Measurements from ENCODE around the gene ITGB1. TPM values are rescaled to one million over a fixed set of nuclear protein-coding genes. Genes with fewer than 3 reads are reported as not detected.

The ITGB1 gene
- total RNA-seq, 1 donor from 2014 or later = 307 TPM

DNA sequence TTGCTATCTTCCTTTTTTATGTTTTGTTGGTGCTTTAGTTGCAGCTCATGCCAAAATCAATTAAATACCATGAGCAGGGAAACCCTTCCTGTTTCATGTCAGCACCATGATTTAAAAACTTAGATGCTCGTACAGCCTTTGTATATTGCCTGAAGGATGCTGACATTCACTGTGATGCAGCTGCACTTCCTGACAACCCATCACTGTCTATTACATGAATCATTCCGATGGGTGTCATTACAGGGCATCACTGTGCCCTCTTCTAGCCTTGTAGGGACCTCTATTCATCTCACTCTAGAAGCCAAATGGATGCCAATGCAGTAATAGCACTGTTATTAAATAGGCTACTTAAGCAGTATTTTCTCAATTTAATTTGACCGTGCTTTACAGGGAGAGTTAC, 18.3 kb upstream of the ITGB1 start:
- H3K4me3 Mint-ChIP-seq = no peak overlapping the region
- H3K36me3 Mint-ChIP-seq = no peaks in the 10 kb centered on the region
- TF ChIP-seq, protein P1, sequence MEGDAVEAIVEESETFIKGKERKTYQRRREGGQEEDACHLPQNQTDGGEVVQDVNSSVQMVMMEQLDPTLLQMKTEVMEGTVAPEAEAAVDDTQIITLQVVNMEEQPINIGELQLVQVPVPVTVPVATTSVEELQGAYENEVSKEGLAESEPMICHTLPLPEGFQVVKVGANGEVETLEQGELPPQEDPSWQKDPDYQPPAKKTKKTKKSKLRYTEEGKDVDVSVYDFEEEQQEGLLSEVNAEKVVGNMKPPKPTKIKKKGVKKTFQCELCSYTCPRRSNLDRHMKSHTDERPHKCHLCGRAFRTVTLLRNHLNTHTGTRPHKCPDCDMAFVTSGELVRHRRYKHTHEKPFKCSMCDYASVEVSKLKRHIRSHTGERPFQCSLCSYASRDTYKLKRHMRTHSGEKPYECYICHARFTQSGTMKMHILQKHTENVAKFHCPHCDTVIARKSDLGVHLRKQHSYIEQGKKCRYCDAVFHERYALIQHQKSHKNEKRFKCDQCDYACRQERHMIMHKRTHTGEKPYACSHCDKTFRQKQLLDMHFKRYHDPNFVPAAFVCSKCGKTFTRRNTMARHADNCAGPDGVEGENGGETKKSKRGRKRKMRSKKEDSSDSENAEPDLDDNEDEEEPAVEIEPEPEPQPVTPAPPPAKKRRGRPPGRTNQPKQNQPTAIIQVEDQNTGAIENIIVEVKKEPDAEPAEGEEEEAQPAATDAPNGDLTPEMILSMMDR (IDR thresholded peaks at IDR 0.05; ENCODE audit: unreplicated experiment) = no peak
- peaks cover 25% of the 10 kb centered on the region for H3K4me1 Mint-ChIP-seq
- no peak for DNase-seq (ENCODE audit: low spot score in 2 of 2, unreplicated experiment in 2 of 2)
- H3K27ac Mint-ChIP-seq = no peak overlapping the region
- H3K9me3 Mint-ChIP-seq = no peaks in the 10 kb centered on the region
- H3K27me3 Mint-ChIP-seq (ENCODE audit: low read depth) = no peaks in the 10 kb centered on the region

DNA sequence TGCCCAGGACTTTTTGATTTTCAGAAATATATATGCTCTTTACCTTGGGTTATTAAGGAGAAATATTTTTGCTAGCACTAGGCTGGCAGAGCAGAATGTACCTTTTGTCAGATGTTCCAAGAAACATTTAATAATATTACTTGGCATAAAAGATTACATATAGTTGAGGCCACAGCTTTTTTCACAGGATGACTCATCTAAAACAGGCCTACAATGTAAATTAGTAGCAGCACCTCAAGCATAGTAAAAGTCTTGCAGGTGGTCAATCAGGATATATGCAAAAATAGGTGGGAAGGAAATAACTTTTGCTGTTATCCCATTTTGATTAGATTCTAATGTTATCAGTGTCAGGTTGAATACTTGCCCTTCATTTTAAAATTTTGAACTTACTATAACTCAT, 14.9 kb upstream of the ITGB1 start:
- no peaks in the 10 kb centered on the region for H3K27me3 Mint-ChIP-seq (ENCODE audit: low read depth)

DNA sequence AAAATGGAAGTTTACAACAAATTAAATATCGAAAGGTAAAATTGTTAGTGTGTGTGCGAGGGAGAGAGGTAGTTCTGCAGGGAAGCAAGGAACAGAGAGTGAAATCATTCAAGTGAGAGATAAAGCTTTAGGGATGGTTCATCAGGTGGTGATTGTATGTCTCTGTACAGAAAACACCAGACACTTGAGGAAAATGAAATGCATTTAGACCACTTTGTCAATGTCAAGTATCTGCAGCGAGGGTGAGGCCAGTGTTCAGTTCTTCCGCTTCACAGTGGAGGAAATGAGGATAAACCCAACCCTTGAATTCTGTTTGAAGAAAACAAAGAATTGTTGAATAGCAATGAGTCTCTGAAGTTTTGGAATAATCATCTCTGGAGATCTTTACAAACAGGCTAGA, 14.4 kb upstream of the ITGB1 start:
- peak overlapping the region; percentile 4 for H3K27ac Mint-ChIP-seq
- no peak overlapping the region for H3K4me3 Mint-ChIP-seq
- TF ChIP-seq, protein P1 (IDR thresholded peaks at IDR 0.05; ENCODE audit: unreplicated experiment) = no peak
- H3K27me3 Mint-ChIP-seq (ENCODE audit: low read depth) = no peaks in the 10 kb centered on the region
- no peak for DNase-seq (ENCODE audit: low spot score in 2 of 2, unreplicated experiment in 2 of 2)
- no peaks in the 10 kb centered on the region for H3K36me3 Mint-ChIP-seq
- no peaks in the 10 kb centered on the region for H3K9me3 Mint-ChIP-seq
- peaks cover 14% of the 10 kb centered on the region for H3K4me1 Mint-ChIP-seq

More for the DNA sequence above, 14.9 kb upstream of the ITGB1 start:
- no peaks in the 10 kb centered on the region for H3K9me3 Mint-ChIP-seq
- H3K36me3 Mint-ChIP-seq = no peaks in the 10 kb centered on the region
- peaks cover 14% of the 10 kb centered on the region for H3K4me1 Mint-ChIP-seq
- H3K27ac Mint-ChIP-seq = no peak overlapping the region
- no peak for DNase-seq (ENCODE audit: low spot score in 2 of 2, unreplicated experiment in 2 of 2)
- TF ChIP-seq, protein P1 (IDR thresholded peaks at IDR 0.05; ENCODE audit: unreplicated experiment) = no peak
- no peak overlapping the region for H3K4me3 Mint-ChIP-seq

DNA sequence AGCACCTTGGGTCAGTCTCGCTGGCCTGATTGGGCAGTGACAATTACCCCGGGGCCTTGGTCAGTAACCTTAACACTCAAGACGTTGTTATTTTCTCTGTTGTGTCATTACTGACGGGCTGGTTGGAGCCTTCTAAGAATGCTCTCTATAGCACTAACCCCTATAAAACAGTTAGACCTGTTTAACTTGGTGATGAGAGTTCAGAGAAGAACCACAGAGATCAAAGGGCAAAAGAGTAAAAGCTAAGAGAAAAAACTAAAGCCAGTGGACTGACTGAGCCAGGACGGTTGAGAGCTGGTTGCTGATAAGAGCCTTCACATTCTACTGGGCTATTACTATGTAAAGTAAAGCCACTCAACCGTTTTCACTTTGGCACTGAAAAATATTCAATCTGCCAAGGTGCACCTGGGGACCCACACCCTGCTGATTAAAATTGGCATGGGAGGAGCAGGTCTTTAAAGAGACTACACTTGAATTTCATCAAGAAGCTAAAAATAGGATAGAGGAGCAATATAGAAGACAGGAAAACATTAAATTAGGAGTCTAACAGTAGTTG, 13.6 kb upstream of the ITGB1 start:
- Mint-ChIP-seq H3K9me3 (peaks cover under 1% of the 10 kb centered on the region), H3K36me3 (no peaks in the 10 kb centered on the region), H3K27ac (no peak overlapping the region), H3K4me3 (no peak overlapping the region), H3K4me1 (peaks cover 14% of the 10 kb centered on the region), H3K27me3 (ENCODE audit: low read depth) (no peaks in the 10 kb centered on the region)
- TF ChIP-seq, protein P1 (IDR thresholded peaks at IDR 0.05; ENCODE audit: unreplicated experiment) = no peak
- DNase-seq (ENCODE audit: low spot score in 2 of 2, unreplicated experiment in 2 of 2) = no peak

- no peaks in the 10 kb centered on the region for H3K36me3 Mint-ChIP-seq
- H3K4me3 Mint-ChIP-seq = no peak overlapping the region
- no peaks in the 10 kb centered on the region for H3K27me3 Mint-ChIP-seq (ENCODE audit: low read depth)
- TF ChIP-seq, protein P1 (IDR thresholded peaks at IDR 0.05; ENCODE audit: unreplicated experiment) = no peak
- H3K4me1 Mint-ChIP-seq = peaks cover 14% of the 10 kb centered on the region
- no peak overlapping the region for H3K27ac Mint-ChIP-seq
- H3K9me3 Mint-ChIP-seq = peaks cover 7% of the 10 kb centered on the region
- no peak for DNase-seq (ENCODE audit: low spot score in 2 of 2, unreplicated experiment in 2 of 2)
Observed at GRCh38 chr10:32970910-32971309, 12.9 kb upstream of the ITGB1 start.

DNA sequence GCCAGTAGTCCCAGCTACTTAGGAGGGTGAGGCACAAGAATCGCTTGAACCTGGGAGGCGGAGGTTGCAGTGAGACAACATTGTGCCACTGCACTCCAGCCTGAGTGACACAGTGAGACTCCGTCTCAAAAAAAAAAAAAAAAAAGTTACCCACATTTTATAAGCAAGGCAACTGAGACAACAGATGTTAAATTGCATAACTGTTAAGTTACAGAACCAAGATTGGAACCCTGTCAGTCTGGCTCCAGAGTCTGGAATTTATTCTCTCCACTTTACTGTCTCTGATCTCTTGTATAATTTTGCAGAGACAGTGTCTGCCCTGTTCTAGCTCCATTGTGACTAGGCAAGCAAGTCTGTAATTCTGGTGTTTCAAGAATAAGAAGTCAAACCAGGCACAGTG, 6.2 kb upstream of the ITGB1 start:
- Mint-ChIP-seq H3K9me3 (peaks cover 9% of the 10 kb centered on the region), H3K4me3 (no peak overlapping the region), H3K4me1 (peaks cover 34% of the 10 kb centered on the region), H3K27me3 (ENCODE audit: low read depth) (no peaks in the 10 kb centered on the region), H3K36me3 (no peaks in the 10 kb centered on the region), H3K27ac (peak overlapping the region; percentile 23)
- no peak for DNase-seq (ENCODE audit: low spot score in 2 of 2, unreplicated experiment in 2 of 2)
- TF ChIP-seq, protein P1 (IDR thresholded peaks at IDR 0.05; ENCODE audit: unreplicated experiment) = no peak

All from mesothelial cell of epicardium (in vitro differentiated cells).